Activated CD4-positive, CD25-positive, alpha-beta regulatory T cell treated with anti-CD3 and anti-CD28 coated beads, Interleukin-2, amount 50 U/mL, for 24 hours (primary cell): ENCODE measurements around the gene P3H3.

ENCODE experiments used
- ATAC-seq, 2 donors: fragments of 150-1000 bp; cut with Tn5 transposase; one replicate each; pipeline ENCODE4 v1.10.0; 2021; ENCODE audit warnings: mild to moderate bottlenecking in 1 of 2, moderate library complexity in 1 of 2

The P3H3 gene

GRCh38 chr12:6826734-6827436, 1.3 kb upstream of the P3H3 start:
- no peak for ATAC-seq

GRCh38 chr12:6827437-6827911, 733 bp upstream of the P3H3 start:
- ATAC-seq: no peak

- peak; percentile 63 to 67 for ATAC-seq
Observed at GRCh38 chr12:6828781-6829535, 751 bp downstream of the P3H3 start.

GRCh38 chr12:6829536-6830220, 1.5 kb downstream of the P3H3 start:
- no peak for ATAC-seq

- ATAC-seq: no peak
Observed at GRCh38 chr12:6830286-6830890, 2.2 kb downstream of the P3H3 start.

GRCh38 chr12:6830999-6831398, 2.8 kb downstream of the P3H3 start:
- ATAC-seq: no peak

- ATAC-seq: no peak
Observed at GRCh38 chr12:6831450-6831995, 3.3 kb downstream of the P3H3 start.

- no peak for ATAC-seq
Observed at GRCh38 chr12:6832125-6832524, 3.9 kb downstream of the P3H3 start.

GRCh38 chr12:6833189-6833890, 5.1 kb downstream of the P3H3 start:
- no peak for ATAC-seq

- ATAC-seq: no peak
Observed at GRCh38 chr12:6834254-6834653, 6.0 kb downstream of the P3H3 start.

GRCh38 chr12:6834873-6835272, 6.7 kb downstream of the P3H3 start:
- ATAC-seq: no peak

GRCh38 chr12:6836851-6837250, 8.6 kb downstream of the P3H3 start:
- no peak for ATAC-seq

- no peak for ATAC-seq
Observed at GRCh38 chr12:6837370-6838060, 9.3 kb downstream of the P3H3 start.

GRCh38 chr12:6838854-6839253, 10.6 kb downstream of the P3H3 start:
- no peak for ATAC-seq

- ATAC-seq: no peak
Observed at GRCh38 chr12:6839482-6840201, 11.4 kb downstream of the P3H3 start.

GRCh38 chr12:6840330-6840729, 12.1 kb downstream of the P3H3 start:
- ATAC-seq: no peak

GRCh38 chr12:6840761-6841515, 12.7 kb downstream of the P3H3 start, which contains the start of gene GNB3:
Gene GNB3 (plus strand): TSS chr12:6840925. CDS start chr12:6841288, 363 bp downstream.
- ATAC-seq: no peak

GRCh38 chr12:6842075-6842474, 13.9 kb downstream of the P3H3 start:
- ATAC-seq: no peak

- ATAC-seq: no peak
Observed at GRCh38 chr12:6843118-6843902, 15.1 kb downstream of the P3H3 start.
